Bronchial epithelial cell (primary cell): ENCODE results near the gene LEPROT. TPM values are rescaled to one million over a fixed set of nuclear protein-coding genes. Genes with fewer than 3 reads are reported as not detected.
"Not testable (repeated sequence)": the region's sequence is repeated elsewhere in the genome, so short reads cannot be mapped to it uniquely, and the experiment has no call there.

Experiments
- DNase-seq: peaks from one replicate; pipeline ENCODE4 v3.0.0-alpha.2; 2010; ENCODE audit warnings: low read depth
- FAIRE-seq: peaks from 2 replicates; lab custom pipeline; 2011; peaks lifted over from hg19 to GRCh38; lab: Jason Lieb, UNC
- H3K27me3 ChIP-seq: 2 replicates; pipeline ENCODE4 v1.5.1; 2011; ENCODE audit warnings: low read length; ENCODE audit not compliant: control insufficient read depth, insufficient read depth
- H3K36me3 ChIP-seq: 2 replicates; pipeline ENCODE4 v1.5.1; 2011; ENCODE audit warnings: low read length; ENCODE audit not compliant: control insufficient read depth, insufficient read depth
- H3K4me3 ChIP-seq: 2 replicates; pipeline ENCODE4 v1.5.1; 2011; ENCODE audit warnings: mild to moderate bottlenecking, low read depth, low read length, control low read depth
- CTCF ChIP-seq: IDR thresholded peaks from 2 replicates; pipeline ENCODE4 v1.5.1; 2011; ENCODE audit warnings: mild to moderate bottlenecking, moderate library complexity, low read length, control low read depth, inconsistent platforms; ENCODE audit not compliant: insufficient read depth, severe bottlenecking
- total RNA-seq: library from RNA; depleted of rRNA; stranded (reverse); fragments of >200 nt; gene quantifications from 2 replicates; pipeline ENCODE4 v1.2.1, GENCODE V29; 2014

The LEPROT gene
- total RNA-seq: 27.9 and 37.4 TPM in 2 replicates

GRCh38 chr1:65420590-65421350 lies at the start of gene LEPROT, which contains the start of gene LEPR:
TSS of gene LEPROT (plus strand) at chr1:65420668. CDS start at chr1:65420725, 57 bp downstream.
TSS of gene LEPR (plus strand) at chr1:65420668. CDS start at chr1:65565566, 144,898 bp downstream.
- DNase-seq (no peak), FAIRE-seq (no peak)
- peak within 1 kb of the TSS; percentile 91 for H3K4me3 ChIP-seq
- no peak for TF ChIP-seq CTCF
- H3K27me3 ChIP-seq: no peaks in the 10 kb centered on the region
- H3K36me3 ChIP-seq: no peaks in the 10 kb centered on the region

- Histone ChIP-seq H3K36me3 (no peaks in the 10 kb centered on the region), H3K27me3 (no peaks in the 10 kb centered on the region), H3K4me3 (no peak overlapping the region)
- TF ChIP-seq CTCF: no peak
- FAIRE-seq: no peak
- DNase-seq: peak; percentile 4
Observed at GRCh38 chr1:65371544-65371943, 48.9 kb upstream of the LEPROT start.

GRCh38 chr1:65372557-65372956 lies 47.9 kb upstream of the LEPROT start:
- H3K36me3 ChIP-seq: no peaks in the 10 kb centered on the region
- TF ChIP-seq CTCF: no peak
- H3K4me3 ChIP-seq: no peak overlapping the region
- DNase-seq (no peak), FAIRE-seq (no peak)
- no peaks in the 10 kb centered on the region for H3K27me3 ChIP-seq

GRCh38 chr1:65377496-65378246 lies 42.8 kb upstream of the LEPROT start:
- Histone ChIP-seq H3K36me3 (no peaks in the 10 kb centered on the region), H3K4me3 (no peak overlapping the region), H3K27me3 (no peaks in the 10 kb centered on the region)
- DNase-seq: no peak
- TF ChIP-seq CTCF: no peak
- peak; percentile 36 for FAIRE-seq

- no peak for FAIRE-seq
- no peak overlapping the region for H3K4me3 ChIP-seq
- no peak for DNase-seq
- no peak for TF ChIP-seq CTCF
- no peaks in the 10 kb centered on the region for H3K27me3 ChIP-seq
- H3K36me3 ChIP-seq: no peaks in the 10 kb centered on the region
Observed at GRCh38 chr1:65378247-65378946, 42.1 kb upstream of the LEPROT start.

- not testable (repeated sequence) for DNase-seq, FAIRE-seq, H3K4me3 ChIP-seq, H3K36me3 ChIP-seq, H3K27me3 ChIP-seq
Observed at GRCh38 chr1:65384426-65384825, 36.0 kb upstream of the LEPROT start.
